GM19463 (cell line): ENCODE measurements around the gene SPRY4.
"Not testable (repeated sequence)": the region's sequence is repeated elsewhere in the genome, so short reads cannot be mapped to it uniquely, and the experiment has no call there.

Source experiments
- ATAC-seq: cut with Tn5 transposase; IDR thresholded peaks from one replicate; pipeline ENCODE4 v1.9.1; 2021; ENCODE audit warnings: mild to moderate bottlenecking, moderate library complexity; ENCODE audit not compliant: unreplicated experiment

The SPRY4 gene

DNA sequence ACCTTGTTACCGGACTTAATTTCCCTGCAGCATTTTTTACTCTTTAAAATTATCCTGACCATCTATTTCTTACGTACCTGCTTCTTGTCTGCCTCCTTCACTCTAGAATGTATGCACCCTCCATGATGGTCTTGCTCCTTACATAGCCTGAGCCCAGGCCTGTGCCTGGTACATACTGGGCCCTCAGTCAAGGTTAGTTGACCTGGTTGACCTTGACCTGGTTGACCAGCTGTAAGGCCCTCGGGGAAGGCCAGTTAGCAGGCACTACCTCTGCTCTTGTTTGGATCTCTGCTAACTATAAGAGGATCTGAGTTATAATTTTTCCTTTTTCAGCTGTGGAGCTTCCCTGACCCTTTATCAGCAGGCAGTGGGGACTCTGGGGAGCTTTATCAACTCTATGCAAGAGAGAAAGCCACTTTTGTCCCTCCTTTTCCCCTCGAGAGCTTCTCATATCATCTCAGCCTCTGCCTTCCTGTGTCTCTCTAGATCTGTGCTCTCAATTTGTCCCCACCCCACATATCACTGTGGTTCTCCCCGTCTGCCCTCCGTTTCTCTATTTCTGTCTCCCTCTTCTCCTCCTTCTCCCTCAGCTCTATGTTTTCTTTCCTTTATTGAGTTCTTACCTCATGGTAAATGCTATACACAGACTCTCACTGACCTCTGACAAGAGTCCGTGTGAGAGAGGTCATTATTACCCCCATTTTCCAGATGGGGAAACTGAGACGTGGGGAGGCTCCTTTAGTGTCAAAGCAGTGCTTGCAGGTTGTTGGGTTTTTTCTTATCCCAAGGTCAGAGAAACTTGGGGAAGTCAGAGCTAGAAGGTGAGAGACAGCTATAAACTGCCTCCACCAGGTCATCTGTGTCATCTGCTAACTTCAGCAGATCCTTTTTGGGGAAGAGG, 28.6 kb downstream of the SPRY4 start:
- no peak for ATAC-seq

DNA sequence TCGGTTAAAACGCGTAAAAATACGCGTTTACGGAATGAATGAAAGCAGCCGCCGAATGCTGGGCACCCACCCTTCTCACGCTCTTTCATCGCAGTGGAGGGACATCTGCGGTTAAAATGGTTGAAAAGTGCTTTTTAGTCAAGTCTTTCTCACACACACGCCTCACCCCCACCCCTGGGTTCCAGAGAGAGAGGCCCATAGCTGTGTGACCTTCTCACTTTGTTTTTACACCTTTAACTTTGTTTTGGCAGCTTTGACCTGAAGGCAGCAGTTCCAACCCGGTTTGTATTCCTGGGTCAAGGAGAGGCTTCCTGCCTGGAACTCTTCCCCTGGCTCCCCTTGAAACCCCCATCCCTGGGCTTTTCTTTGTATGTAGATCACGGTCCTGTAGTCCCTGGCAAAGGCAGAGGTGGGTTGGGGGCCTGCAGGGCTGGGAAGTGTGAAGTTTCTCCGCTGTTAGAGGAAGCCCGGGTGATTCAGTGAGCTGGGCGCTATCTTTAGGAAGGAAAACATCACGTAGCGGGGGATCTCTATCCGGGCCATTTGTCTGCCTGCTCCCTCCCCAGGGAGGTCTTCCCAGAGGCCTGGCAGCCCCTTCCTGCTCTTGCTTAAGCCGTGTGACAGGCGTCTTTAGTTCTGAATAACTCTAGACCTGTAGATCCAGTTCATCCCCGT, 29.6 kb downstream of the SPRY4 start:
- ATAC-seq, result no peak

- ATAC-seq, result no peak
These were observed 31.3 kb downstream of the SPRY4 start for GRCh38 chr5:142293486-142293885.

DNA sequence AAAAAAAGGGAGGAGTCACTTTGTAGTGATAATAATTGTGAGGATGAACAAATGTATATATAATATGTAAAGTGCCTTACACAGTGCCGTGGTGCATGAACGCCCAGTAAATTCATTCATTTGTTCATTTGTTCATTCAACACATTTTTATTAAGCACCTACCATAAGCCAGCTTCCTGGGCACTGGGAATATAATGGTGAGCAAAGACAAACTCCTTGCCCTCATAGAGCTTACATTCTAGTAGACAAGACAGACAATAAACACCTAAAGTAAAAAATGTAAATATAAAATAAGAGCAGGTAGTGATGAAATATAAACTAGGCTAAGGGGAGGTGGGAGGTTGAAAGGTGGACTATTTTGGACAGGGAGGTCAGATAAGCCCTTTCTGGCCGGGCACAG, 32.0 kb downstream of the SPRY4 start:
- ATAC-seq, result no peak

DNA sequence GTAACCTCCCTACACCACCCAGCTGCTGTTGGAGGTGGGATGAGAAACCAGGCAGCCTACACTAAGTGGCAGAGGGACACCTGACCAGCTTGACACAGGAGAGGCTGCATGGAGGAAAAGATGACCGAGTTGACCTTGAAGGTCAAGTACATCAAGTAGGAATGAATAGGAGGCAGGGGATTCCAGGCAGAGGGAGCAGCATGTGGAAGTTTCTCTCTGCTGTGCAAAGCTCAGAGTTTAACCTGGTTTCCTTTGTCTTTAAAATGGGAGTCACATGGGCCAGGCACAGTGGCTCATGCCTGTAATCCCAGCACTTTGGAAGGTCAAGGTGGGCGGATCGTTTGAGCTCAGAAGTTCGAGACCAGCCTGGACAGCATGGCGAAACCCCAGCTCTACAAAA, 32.6 kb downstream of the SPRY4 start:
- ATAC-seq, result no peak

- ATAC-seq, result no peak
These were observed 34.1 kb downstream of the SPRY4 start for GRCh38 chr5:142290577-142291299.

DNA sequence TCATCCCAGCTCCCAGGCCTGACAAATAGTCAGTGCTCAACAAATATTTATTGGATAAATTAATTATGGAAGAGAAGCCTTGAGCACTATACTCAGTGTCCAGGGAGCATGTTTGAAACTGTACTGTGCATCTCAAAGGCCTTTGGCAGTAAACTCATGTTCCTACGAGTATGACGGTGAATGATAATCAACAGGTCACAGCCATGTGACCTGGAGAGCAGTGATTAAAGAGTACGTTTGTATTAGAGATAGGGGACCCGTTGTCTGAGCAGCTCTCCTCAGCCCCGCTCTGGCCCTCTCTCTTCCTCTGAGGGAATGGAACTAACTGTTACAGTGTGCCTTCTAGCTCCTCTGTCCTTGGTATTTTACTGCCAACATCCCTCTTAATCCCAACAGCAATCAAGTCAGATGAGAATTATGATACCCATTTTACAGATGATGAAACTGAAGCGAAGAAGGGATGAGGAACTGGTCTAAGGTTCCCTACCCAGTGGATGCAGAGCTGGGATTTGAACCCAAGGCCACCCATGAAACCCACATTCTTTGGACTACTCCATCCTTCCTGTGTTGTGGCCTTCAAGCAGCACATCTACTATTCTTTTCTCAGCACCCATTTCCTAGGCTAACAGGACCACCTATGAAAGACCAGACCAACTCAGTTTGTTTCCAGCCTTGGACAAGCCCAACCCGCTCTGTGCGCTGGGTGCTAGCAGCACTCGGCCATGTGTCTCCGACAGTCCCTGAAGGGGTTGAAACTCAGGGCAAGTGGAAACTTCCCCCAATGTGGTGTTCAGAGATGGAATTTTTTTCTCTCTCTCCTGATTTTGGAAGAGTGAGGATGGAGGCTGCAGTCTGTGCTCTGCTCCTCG, 34.9 kb downstream of the SPRY4 start:
- ATAC-seq, result no peak

DNA sequence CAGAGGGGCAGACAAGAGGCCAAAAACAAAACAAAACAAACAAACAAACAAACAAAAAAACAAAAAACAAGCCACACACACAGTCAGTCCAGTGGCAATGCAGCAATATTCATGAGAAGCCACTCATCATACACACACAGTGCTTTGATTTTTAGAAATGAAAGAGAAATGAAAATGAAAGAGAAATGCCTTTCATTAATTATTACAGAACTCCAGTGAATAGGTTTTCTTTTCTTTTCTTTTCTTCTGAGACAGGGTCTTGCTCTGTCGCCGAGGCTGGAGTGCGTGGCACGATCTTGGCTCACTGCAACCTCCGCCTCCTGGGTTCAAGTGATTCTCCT, 36.9 kb downstream of the SPRY4 start:
- ATAC-seq, result peak; percentile 52

DNA sequence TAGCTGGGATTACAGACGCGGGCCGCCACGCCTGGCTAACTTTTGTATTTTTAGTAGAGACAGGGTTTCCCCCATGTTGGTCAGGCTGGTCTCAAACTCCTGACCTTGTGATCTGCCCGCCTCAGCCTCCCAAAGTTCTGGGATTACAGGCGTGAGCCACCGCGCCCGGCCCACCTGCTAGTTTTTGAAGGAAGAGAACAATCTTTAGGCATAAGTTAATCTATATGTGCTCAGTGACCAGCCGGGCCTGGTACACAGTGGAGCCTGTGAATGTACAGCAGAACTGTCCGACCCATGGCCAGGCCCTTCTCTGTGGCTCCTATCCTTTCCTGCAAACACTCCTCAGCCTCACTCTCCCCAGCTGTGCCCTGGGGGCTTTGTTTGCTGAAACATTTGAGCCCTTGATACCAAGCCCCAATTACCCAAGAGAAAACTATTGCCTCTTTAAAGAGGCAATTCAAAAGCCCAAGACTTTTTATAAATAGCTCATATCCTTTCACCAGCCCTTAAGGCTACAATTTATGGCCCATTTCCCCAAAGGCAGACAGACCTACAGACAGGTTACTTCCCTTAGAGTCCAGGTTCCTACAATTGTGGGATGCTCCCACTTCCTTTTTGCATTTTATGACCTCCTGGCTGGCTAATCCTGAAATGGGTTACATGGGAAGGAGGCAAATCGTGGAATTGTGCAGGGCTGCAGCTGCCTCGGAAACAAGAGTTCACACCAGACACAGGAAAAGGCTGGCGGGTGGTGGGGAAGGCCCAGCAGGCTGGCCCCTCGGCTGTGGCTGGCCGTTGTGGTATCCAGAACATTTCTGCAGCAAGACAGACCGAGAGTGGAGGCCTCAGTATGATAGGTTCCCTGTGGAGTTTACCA, 37.5 kb downstream of the SPRY4 start:
- ATAC-seq, result peak; percentile 76

- no peak for ATAC-seq
These were observed 38.7 kb downstream of the SPRY4 start for GRCh38 chr5:142286111-142286510.

- no peak for ATAC-seq
These were observed 41.5 kb downstream of the SPRY4 start for GRCh38 chr5:142283304-142283703.

GRCh38 chr5:142281966-142282365, 42.9 kb downstream of the SPRY4 start:
- ATAC-seq, result no peak

DNA sequence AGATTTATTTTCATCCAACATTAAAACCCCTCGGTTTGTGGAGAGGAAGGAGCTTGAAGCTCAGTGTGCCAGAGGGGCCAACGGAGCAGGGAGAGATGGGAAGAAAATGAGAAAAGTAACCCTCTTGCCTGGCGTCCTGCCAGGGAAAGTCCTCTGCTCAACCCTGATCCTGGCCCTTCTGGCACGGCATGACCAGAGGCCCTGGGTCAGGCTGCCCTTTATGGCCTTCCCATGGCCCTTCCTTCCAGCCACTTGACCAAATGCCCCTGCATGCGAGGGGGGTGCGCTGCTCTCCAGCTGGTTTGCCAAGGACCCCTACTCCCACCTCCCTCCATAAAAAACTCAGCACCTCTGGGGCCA, 43.8 kb downstream of the SPRY4 start:
- no peak for ATAC-seq

DNA sequence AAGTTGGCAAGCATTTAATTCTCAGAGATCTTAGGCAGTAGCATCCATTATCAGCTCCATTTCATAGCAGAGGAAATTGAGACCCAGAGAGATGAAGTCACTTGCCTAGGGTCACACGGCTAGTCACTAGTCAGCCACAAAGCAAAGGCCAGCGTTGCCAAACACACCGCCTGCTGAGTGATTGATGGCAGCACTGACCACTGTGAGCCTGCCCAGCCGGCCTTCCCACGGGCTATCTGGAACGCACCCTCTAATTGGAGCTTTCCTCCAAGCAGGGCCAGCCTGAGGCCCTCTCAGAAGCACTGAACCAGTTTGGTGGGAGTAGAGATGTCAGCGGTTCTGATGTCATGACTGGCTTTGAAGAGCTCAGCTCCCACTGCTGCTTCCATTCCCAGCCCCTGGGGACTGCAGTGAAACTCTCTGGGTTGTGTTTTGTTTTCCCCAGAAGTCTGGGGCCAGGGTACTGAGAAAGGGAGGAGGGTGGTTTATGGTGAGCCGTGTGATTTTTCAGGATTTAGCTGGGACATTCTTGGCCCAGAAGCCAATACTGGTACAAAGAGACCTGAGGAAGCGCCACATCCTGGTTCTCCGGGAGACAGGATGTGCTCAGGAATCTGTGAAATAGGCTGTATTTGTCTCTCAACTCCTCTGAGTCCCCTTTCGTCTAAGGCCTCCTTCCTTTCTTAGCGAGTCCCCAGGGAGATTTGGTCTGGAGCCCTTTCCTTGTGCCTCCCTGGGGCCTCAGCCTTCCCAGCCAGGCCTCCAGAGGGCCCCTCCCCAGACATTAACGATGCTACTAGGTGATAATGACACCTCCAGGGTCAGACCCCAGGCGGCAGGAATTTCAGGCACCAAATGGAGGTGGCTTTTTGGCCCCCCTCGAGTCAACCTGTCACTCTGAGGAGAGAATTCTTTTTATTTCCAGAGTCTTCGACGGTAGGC, 44.5 kb downstream of the SPRY4 start:
- ATAC-seq, result no peak

- ATAC-seq, result no peak
These were observed 46.2 kb downstream of the SPRY4 start for GRCh38 chr5:142278627-142279026.

- no peak for ATAC-seq
These were observed 47.0 kb downstream of the SPRY4 start for GRCh38 chr5:142277796-142278195.

DNA sequence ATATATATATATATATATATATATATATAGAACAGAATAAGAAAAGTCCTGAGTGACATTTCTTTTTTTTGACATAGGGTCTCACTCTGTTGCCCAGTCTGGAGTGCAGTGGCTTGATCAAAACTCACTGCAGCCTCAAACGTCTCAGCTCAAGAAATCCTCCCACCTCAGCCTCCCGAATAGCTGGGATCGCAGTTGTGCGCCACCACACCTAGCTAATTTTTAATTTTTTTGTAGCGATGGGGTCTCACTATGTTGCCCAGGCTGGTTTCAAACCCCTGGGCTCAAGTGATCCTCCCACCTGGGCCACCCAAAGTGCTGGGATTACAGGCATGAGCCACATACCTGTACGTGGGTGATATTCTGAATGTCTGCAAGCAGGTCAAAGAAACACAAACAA, 48.3 kb downstream of the SPRY4 start:
- ATAC-seq, result no peak

GRCh38 chr5:142275496-142275895, 49.3 kb downstream of the SPRY4 start:
- ATAC-seq, result no peak

DNA sequence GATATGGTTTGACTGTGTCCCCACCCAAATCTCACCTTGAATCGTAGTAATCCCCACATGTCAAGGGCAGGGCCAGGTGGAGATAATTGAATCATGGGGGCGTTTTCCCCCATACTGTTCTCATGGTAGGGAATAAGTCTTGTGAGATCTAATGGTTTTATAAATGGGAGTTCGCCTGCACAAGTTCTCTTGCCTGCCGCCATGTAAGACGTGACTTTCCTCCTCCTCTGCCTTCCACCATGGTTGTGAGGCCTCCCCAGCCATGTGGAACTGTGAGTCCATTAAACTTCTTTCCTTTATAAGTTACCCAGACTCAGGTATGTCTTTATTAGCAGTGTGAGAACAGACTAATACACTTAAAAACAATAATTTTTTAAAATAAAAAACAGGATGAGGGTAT, 52.2 kb downstream of the SPRY4 start:
- not testable (repeated sequence) for ATAC-seq
